IMR-90 (cell line): ENCODE measurements around the gene TMPRSS11B. TPM values are rescaled to one million over a fixed set of nuclear protein-coding genes. Genes with fewer than 3 reads are reported as not detected.

ENCODE experiments used
- ATAC-seq: fragments of 200-7000 bp; cut with Tn5 transposase; 2 replicates; pipeline ENCODE4 v1.9.1; 2020; ENCODE audit warnings: low read depth, mild to moderate bottlenecking, moderate library complexity
- BruUV-seq: library from RNA; stranded (reverse); fragments of 400-500 nt; replicated peaks from 2 replicates; lab custom pipeline; 2021; lab: Mats Ljungman, UMichigan
- CTCF ChIA-PET: fragments of 300-600 bp; formaldehyde crosslinking; extraction: SDS; loops from one replicate; lab custom pipeline; 2021; ENCODE audit warnings: antibody characterized with exemption; lab: Yijun Ruan, JAX
- POLR2A ChIA-PET: fragments of 300-600 bp; sonication (Branson Sonifier 250); formaldehyde crosslinking; loops from one replicate; lab custom pipeline; 2022; ENCODE audit warnings: antibody characterized with exemption; ENCODE audit not compliant: unreplicated experiment; lab: Charles Lee
- DNase-seq: peaks from one replicate; pipeline ENCODE4 v3.0.0; 2013
- H2AFZ ChIP-seq: replicated peaks from 2 replicates; pipeline ENCODE3; 2013; ENCODE audit warnings: low read length, mild to moderate bottlenecking; ENCODE audit not compliant: poor library complexity
- H2AK5ac ChIP-seq: 2 replicates; pipeline ENCODE4 v1.6.1; 2013; ENCODE audit warnings: low read depth, low read length, inconsistent platforms
- H2AK9ac ChIP-seq: replicated peaks from 2 replicates; pipeline ENCODE3; 2013; ENCODE audit warnings: mild to moderate bottlenecking, low read depth, low read length, moderate library complexity; ENCODE audit not compliant: poor library complexity
- H2BK120ac ChIP-seq: 2 replicates; pipeline ENCODE4 v1.6.1; 2013; ENCODE audit warnings: low read depth, low read length, inconsistent platforms
- H2BK15ac ChIP-seq: 3 replicates; pipeline ENCODE4 v1.6.1; 2013; ENCODE audit warnings: low read depth, low read length, inconsistent platforms
- H2BK20ac ChIP-seq: 2 replicates; pipeline ENCODE4 v1.6.1; 2013; ENCODE audit warnings: low read depth, mild to moderate bottlenecking, inconsistent platforms, low read length, moderate library complexity
- H2BK5ac ChIP-seq: 2 replicates; pipeline ENCODE4 v1.6.1; 2013; ENCODE audit warnings: mild to moderate bottlenecking, low read depth, low read length, inconsistent platforms; ENCODE audit not compliant: poor library complexity, severe bottlenecking
- H3K14ac ChIP-seq: replicated peaks from 2 replicates; pipeline ENCODE4 v1.6.1; 2013; ENCODE audit warnings: low read depth, low read length, inconsistent platforms
- H3K18ac ChIP-seq: 2 replicates; pipeline ENCODE4 v1.6.1; 2013; ENCODE audit warnings: low read depth, low read length, control low read depth
- H3K23ac ChIP-seq: 2 replicates; pipeline ENCODE4 v1.6.1; 2013; ENCODE audit warnings: low read depth, low read length, inconsistent platforms
- H3K27ac ChIP-seq: 2 replicates; pipeline ENCODE4 v1.5.1; 2013; ENCODE audit warnings: mild to moderate bottlenecking, control low read depth, low read length; ENCODE audit not compliant: insufficient read depth
- H3K27me3 ChIP-seq: 2 replicates; pipeline ENCODE4 v1.6.1; 2013; ENCODE audit warnings: low read length; ENCODE audit not compliant: control insufficient read depth, insufficient read depth
- H3K36me3 ChIP-seq: 2 replicates; pipeline ENCODE4 v1.6.1; 2013; ENCODE audit warnings: low read length, mixed read lengths; ENCODE audit not compliant: control insufficient read depth, insufficient read depth
- H3K4ac ChIP-seq: 2 replicates; pipeline ENCODE4 v1.6.1; 2013; ENCODE audit warnings: low read depth, low read length, inconsistent platforms
- H3K4me1 ChIP-seq: 2 replicates; pipeline ENCODE4 v1.6.1; 2013; ENCODE audit warnings: low read length, mixed read lengths; ENCODE audit not compliant: control insufficient read depth, insufficient read depth
- H3K4me2 ChIP-seq: 2 replicates; pipeline ENCODE4 v1.6.1; 2013; ENCODE audit warnings: low read depth, mild to moderate bottlenecking, control low read depth, low read length, moderate library complexity
- H3K4me3 ChIP-seq: 2 replicates; pipeline ENCODE4 v1.5.1; 2013; ENCODE audit warnings: low read depth, mild to moderate bottlenecking, control low read depth, low read length, moderate library complexity; ENCODE audit not compliant: insufficient read depth
- H3K56ac ChIP-seq: 2 replicates; pipeline ENCODE4 v1.6.1; 2013; ENCODE audit warnings: low read length, inconsistent platforms; ENCODE audit not compliant: insufficient read depth; ENCODE audit errors: extremely low read depth
- H3K79me1 ChIP-seq, 2 experiments: 2 replicates each; pipeline ENCODE4 v1.6.1; 2013; ENCODE audit warnings: low read length in 2 of 2, inconsistent platforms in 1 of 2, low read depth in 1 of 2
- H3K9ac ChIP-seq: 2 replicates; pipeline ENCODE4 v1.6.1; 2013; ENCODE audit warnings: low read depth, low read length, control low read depth
- H3K9me1 ChIP-seq: 2 replicates; pipeline ENCODE4 v1.6.1; 2013; ENCODE audit warnings: low read length, inconsistent platforms; ENCODE audit not compliant: insufficient read depth
- H3K9me3 ChIP-seq: 2 replicates; pipeline ENCODE4 v1.6.1; 2013; ENCODE audit warnings: low read length; ENCODE audit not compliant: control insufficient read depth, insufficient read depth
- H4K20me1 ChIP-seq: 2 replicates; pipeline ENCODE4 v1.6.1; 2013; ENCODE audit warnings: low read length, inconsistent platforms; ENCODE audit not compliant: insufficient read depth
- H4K5ac ChIP-seq: 2 replicates; pipeline ENCODE4 v1.6.1; 2013; ENCODE audit warnings: mild to moderate bottlenecking, low read depth, low read length, control low read depth
- H4K8ac ChIP-seq, 2 experiments: 2 replicates each; pipeline ENCODE4 v1.6.1; 2013; ENCODE audit warnings: low read depth in 2 of 2, low read length in 2 of 2, control low read depth in 1 of 2, inconsistent platforms in 1 of 2
- H4K91ac ChIP-seq: 2 replicates; pipeline ENCODE4 v1.6.1; 2013; ENCODE audit warnings: low read depth, low read length, inconsistent platforms; ENCODE audit not compliant: insufficient read depth
- BHLHE40 ChIP-seq: fragments of 150-350 bp; IDR thresholded peaks from 2 replicates; pipeline ENCODE4 v1.6.1; 2016; ENCODE audit warnings: mild to moderate bottlenecking, low read depth, low read length
- CEBPB ChIP-seq: IDR thresholded peaks from 2 replicates; pipeline ENCODE4 v1.6.1; 2012; ENCODE audit warnings: low read depth, low read length, improper control_type of control experiment
- CHD1 ChIP-seq: IDR thresholded peaks from 2 replicates; pipeline ENCODE4 v1.6.1; 2012; ENCODE audit warnings: low read depth, low read length, improper control_type of control experiment
- CTCF ChIP-seq: conservative IDR thresholded peaks from 2 replicates; pipeline ENCODE4 v1.5.1; 2012; ENCODE audit warnings: mild to moderate bottlenecking, low read depth, low read length, improper control_type of control experiment
- ELK1 ChIP-seq: fragments of 150-350 bp; IDR thresholded peaks from 2 replicates; pipeline ENCODE4 v1.6.1; 2016; ENCODE audit warnings: low read depth, mild to moderate bottlenecking, low read length, moderate library complexity, borderline replicate concordance
- FOS ChIP-seq: fragments of 150-350 bp; IDR thresholded peaks from 2 replicates; pipeline ENCODE4 v1.6.1; 2016; ENCODE audit warnings: low read depth, low read length
- MAFK ChIP-seq: IDR thresholded peaks from 2 replicates; pipeline ENCODE4 v1.6.1; 2012; ENCODE audit warnings: low read depth, low read length, improper control_type of control experiment
- MAZ ChIP-seq: IDR thresholded peaks from 2 replicates; pipeline ENCODE4 v1.6.1; 2012; ENCODE audit warnings: low read depth, mild to moderate bottlenecking, low read length, improper control_type of control experiment, moderate library complexity, borderline replicate concordance
- MXI1 ChIP-seq: IDR thresholded peaks from 2 replicates; pipeline ENCODE4 v1.6.1; 2012; ENCODE audit warnings: low read depth, mild to moderate bottlenecking, low read length, moderate library complexity, borderline replicate concordance
- NFE2L2 ChIP-seq: fragments of 150-350 bp; IDR thresholded peaks from 2 replicates; pipeline ENCODE4 v1.6.1; 2016; ENCODE audit warnings: low read depth, mild to moderate bottlenecking, low read length
- POLR2A ChIP-seq: IDR thresholded peaks from 2 replicates; pipeline ENCODE4 v1.6.1; 2012; ENCODE audit warnings: mild to moderate bottlenecking, low read depth, low read length
- RAD21 ChIP-seq: IDR thresholded peaks from 2 replicates; pipeline ENCODE4 v1.6.1; 2012; ENCODE audit warnings: low read length, improper control_type of control experiment
- RCOR1 ChIP-seq: IDR thresholded peaks from 2 replicates; pipeline ENCODE4 v1.6.1; 2012; ENCODE audit warnings: mild to moderate bottlenecking, low read length, improper control_type of control experiment; ENCODE audit not compliant: insufficient replicate concordance
- RFX5 ChIP-seq: IDR thresholded peaks from 2 replicates; pipeline ENCODE4 v1.8.0; 2012; ENCODE audit warnings: low read depth, mild to moderate bottlenecking, low read length, moderate library complexity
- SMC3 ChIP-seq: fragments of 150-350 bp; IDR thresholded peaks from 2 replicates; pipeline ENCODE4 v1.6.1; 2016; ENCODE audit warnings: low read depth, mild to moderate bottlenecking, antibody characterized with exemption, low read length, moderate library complexity
- USF2 ChIP-seq: fragments of 150-350 bp; IDR thresholded peaks from 2 replicates; pipeline ENCODE4 v1.6.1; 2017; ENCODE audit warnings: mild to moderate bottlenecking, antibody characterized with exemption, low read length, low read depth
- dilution Hi-C: fragments of 300-500 bp; cut with HindIII; formaldehyde crosslinking; loops from one replicate; pipeline ENCODE4 v1.14.3; 2018; ENCODE audit warnings: low sequenced_read_pairs; ENCODE audit not compliant: unreplicated experiment
- in situ Hi-C: fragments of 300-500 bp; cut with MboI; formaldehyde crosslinking; loops from 3 replicates; pipeline ENCODE4 v1.14.3; 2019; ENCODE audit warnings: low sequenced_read_pairs, inconsistent platforms, mixed read lengths
- intact Hi-C: fragments of 100-400 bp; cut with micrococcal nuclease; formaldehyde crosslinking; loops from 2 replicates; pipeline ENCODE4 v1.10.0; 2022
- polyA plus RNA-seq, 3 experiments: library from polyadenylated mRNA; depleted of rRNA; stranded (reverse); fragments of >200 nt; gene quantifications; 2 replicates each; pipeline ENCODE4 v1.2.3, GENCODE V29; 2012; ENCODE audit warnings: low replicate concordance in 1 of 3
- total RNA-seq: library from RNA; depleted of rRNA; stranded (reverse); fragments of >200 nt; gene quantifications from 2 replicates; pipeline ENCODE4 v1.2.3, GENCODE V29; 2012

TMPRSS11B gene
- total and polyA plus RNA-seq, 2 of the 4 experiments (the other 2 are of a cell fraction) = not detected

DNA sequence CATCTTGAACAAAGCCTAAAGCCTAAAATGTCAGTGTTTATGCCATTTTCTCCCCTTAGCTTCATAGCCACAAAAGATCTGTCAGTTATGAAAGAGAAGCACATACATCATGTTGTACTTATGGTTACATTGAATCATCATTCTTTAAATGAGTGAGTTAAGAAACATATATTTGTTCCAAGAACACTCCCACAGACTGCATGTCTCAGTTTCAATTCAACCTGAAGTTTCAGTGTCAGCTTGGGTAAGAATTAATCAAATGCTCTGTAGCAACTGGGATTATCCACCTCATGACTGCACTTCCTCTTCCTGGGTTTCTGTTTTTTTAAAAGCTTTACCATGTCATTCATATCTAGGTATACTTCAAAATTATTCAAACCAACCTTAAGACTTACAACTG is 3.9 kb upstream of the TMPRSS11B start:
- H4K91ac ChIP-seq = no peak overlapping the region
- no peaks in the 10 kb centered on the region for H3K9me3 ChIP-seq
- no peak overlapping the region for H2AK9ac ChIP-seq
- H3K36me3 ChIP-seq = no peaks in the 10 kb centered on the region
- no peak overlapping the region for H2AFZ ChIP-seq
- no peaks in the 10 kb centered on the region for H3K4me1 ChIP-seq
- H2BK120ac ChIP-seq = no peak overlapping the region
- no peak overlapping the region for H3K27ac ChIP-seq
- CTCF ChIA-PET = no interaction called here
- no peak for ATAC-seq
- DNase-seq = no peak
- no peak overlapping the region for H3K56ac ChIP-seq
- no peak overlapping the region for H3K23ac ChIP-seq
- no peak overlapping the region for H3K4me3 ChIP-seq
- dilution Hi-C loops (no loop called here), intact Hi-C loops (no loop called here), in situ Hi-C loops (no loop called here)
- no peak overlapping the region for H3K14ac ChIP-seq
- H2BK5ac ChIP-seq = no peak overlapping the region
- TF ChIP-seq MAZ (no peak), ELK1 (no peak), MXI1 (no peak), RCOR1 (no peak), BHLHE40 (no peak), CTCF (no peak), CEBPB (no peak), MAFK (no peak), SMC3 (no peak), NFE2L2 (no peak), USF2 (no peak), FOS (no peak), POLR2A (no peak), RFX5 (no peak), RAD21 (no peak), CHD1 (no peak)
- no peak overlapping the region for H2BK15ac ChIP-seq
- no peaks in the 10 kb centered on the region for H3K79me1 ChIP-seq
- POLR2A ChIA-PET = no interaction called here
- H4K8ac ChIP-seq = no peak overlapping the region
- no peak overlapping the region for H2BK20ac ChIP-seq
- no peak overlapping the region for H3K9ac ChIP-seq
- H3K9me1 ChIP-seq = no peaks in the 10 kb centered on the region
- no peak overlapping the region for H4K5ac ChIP-seq
- no peak overlapping the region for H3K4me2 ChIP-seq
- H4K20me1 ChIP-seq = no peaks in the 10 kb centered on the region
- BruUV-seq = no TSS peak
- H3K4ac ChIP-seq = no peak overlapping the region
- H3K27me3 ChIP-seq = no peaks in the 10 kb centered on the region
- H3K18ac ChIP-seq = no peak overlapping the region
- no peak overlapping the region for H2AK5ac ChIP-seq
